ENCODE data around the gene ADAMTS8. TPM values are rescaled to one million over a fixed set of nuclear protein-coding genes. Genes with fewer than 3 reads are reported as not detected.

The ADAMTS8 gene
- total RNA-seq, 1 donor from 2014 or later = not detected

DNA sequence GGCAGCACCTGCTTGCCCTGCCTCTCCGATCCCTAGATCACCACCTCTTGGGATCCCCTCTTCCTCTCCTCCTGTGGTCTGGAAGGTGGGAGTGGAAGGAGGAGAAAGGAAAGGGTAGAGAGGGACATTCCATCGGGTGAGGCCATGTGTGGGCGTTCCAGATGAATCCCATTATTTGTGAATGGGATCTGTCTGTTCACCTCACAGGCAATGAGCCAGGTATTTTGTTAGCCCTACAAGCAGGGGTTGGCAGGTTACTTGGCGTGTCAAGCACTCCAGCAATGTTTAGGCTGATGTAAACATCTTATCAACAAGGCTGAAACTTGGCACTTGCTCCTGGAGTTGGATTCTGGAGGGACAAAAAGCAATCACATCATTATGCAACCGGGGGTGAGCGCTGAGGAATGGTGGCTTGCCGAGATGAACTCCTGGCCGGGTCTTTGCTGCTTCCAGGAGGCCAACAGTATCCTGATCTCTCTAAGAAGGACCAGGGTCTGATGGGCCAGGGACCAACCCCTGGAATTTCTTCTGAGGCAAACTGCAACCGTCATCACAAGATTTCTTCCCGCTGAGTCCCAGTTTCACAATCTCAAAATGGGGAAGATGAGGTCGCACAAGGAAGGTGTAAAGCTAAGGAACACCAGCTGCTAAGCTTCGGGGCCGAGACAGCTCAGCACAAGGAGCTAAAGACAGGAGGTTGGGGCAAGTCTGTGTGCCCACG is 7.8 kb downstream of the ADAMTS8 start:
- no peak for DNase-seq (ENCODE audit: low read depth in 2 of 2)

DNA sequence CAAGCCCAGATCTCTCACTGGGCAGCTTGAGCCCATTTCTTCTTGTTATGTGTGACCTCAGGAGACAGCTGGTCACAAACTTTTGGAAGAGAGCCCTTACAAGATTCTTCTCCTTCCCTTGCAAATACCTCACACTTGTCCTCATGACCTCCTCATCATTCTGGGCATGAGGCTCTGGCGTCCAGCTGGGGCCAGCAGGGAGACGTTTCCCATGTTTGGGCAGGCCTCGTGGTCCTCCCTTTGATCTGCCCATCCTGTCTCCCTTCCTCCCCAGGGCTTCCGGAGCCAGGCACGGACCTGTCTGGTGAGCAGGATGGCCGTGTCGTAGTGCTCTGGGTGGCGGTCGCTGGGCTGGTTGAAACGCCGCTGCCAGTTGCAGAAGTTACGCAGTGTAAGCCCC is 9.7 kb downstream of the ADAMTS8 start:
- DNase-seq (ENCODE audit: low read depth in 2 of 2) = no peak

DNA sequence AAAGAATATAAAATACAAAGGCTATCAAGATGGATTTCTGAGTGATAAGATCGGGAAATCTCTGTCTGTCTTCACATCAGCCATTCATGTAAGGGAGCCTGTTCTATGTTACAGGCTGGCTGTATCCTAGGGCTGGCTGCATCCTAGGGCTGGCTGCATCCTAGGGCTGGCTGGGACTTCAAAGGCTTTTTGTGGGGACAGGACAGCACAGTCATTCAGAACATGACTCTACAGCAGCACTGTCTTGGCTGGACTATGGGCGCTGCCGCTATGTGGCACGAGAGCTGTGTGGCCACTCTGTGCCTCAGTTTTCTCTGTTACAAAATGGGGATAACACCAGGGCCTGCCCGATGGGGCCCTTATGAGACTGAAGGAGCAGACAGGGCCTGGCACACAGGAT is 10.2 kb downstream of the ADAMTS8 start:
- DNase-seq (ENCODE audit: low read depth in 2 of 2) = no peak

DNA sequence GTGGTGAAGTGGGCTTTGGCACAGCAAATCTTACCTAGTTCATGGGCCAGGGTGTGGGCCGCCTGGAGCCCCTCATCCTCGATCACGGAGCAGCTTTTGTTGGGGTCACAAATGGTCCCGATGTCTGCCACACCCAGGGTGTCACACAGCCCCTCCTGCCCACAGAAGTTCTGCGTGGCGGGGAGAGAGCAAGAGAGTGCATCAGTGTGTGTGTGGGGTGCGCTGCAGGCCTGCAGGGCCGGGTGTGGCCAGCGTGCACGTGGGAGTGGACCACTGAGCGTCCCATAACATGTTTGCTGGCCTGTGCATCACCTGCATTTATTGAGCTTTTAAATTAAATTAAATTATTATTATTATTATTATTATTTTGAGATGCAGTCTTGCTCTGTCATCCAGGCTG is 11.5 kb downstream of the ADAMTS8 start:
- DNase-seq (ENCODE audit: low read depth in 2 of 2) = no peak

- no peak for DNase-seq (ENCODE audit: low read depth in 2 of 2)
Observed at GRCh38 chr11:130416530-130416882, 11.9 kb downstream of the ADAMTS8 start.

DNA sequence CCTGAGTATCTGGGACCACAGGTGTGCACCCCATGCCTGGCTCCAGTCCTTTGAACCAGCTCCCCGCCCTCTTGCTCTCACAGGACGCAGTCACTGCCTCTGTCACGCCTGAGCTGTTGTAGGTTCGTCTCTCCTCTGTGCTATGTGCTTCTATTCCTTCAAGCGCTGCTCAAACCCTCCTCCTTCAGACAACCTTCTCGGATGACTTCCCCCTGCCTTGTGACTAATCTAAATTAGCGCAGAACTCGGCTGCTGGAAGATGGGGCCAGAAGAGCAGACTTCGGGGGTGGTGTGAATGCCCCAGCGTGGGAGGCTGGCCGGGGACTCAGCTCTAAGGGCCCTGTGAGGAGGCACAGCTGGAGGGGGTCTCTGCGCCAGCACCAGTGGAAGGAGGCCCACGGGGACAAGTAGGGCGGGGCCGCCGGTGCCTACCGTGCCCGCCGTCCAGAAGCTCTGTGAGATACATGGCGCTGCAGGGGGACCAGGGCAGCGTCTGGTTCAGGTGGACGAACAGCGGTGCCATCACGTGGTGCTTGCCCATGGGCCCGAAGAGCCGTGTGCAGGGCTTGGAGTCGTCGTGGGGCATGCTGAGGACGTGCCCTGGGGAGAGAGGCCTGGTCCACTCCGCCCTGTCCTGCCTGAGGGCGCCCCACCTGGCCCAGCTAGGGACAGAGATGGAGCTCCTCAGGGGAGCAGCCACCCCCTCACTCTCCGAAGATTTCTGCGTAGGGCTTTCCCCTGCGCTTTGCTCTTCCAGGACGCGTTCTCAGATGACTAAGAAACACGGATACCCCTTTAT is 12.5 kb downstream of the ADAMTS8 start:
- no peak for DNase-seq (ENCODE audit: low read depth in 2 of 2)

- DNase-seq (ENCODE audit: low read depth in 2 of 2) = no peak
Observed at GRCh38 chr11:130414107-130415080, 14.0 kb downstream of the ADAMTS8 start.

GRCh38 chr11:130413405-130414106 is 14.9 kb downstream of the ADAMTS8 start:
- DNase-seq (ENCODE audit: low read depth in 2 of 2) = no peak

- no peak for DNase-seq (ENCODE audit: low read depth in 2 of 2)
Observed at GRCh38 chr11:130411223-130411622, 17.2 kb downstream of the ADAMTS8 start.

DNA sequence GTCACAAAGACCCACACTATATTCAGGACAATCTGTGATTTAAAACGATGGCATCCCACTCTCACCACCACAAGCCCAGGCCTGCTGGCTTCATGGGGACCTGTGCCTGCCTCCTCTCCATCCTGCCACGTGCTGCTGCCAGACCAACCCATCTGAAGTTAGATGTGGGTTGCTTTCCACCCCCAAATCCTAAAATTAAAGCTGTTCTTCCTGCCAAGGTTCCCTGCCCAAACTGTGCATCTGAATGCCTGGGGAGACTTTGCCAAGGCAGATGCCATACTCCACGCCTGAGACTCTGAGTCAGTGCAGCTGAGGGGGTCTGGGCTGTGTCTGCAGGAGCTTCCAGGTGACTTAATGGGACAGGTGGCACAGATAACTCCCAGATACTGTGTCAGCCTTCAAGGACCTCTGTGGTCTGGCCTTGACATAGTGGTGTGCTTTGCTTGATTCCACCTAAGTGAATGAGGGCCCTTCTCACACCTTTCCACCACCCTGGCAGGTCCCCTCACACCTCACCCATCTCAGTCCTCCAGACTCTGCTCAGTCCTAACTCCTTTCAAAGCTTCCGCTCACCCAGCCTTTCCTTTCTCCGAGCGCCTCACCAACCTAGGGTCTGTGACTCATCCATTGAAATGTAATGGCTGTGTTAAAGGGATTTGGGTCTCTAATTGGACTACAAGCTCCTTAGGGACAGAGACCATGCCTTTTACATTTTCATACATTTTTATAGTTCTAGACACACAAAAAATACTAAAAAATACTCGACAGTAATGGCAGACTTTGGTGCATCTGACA is 18.6 kb downstream of the ADAMTS8 start:
- DNase-seq (ENCODE audit: low read depth in 2 of 2) = no peak

GRCh38 chr11:130408901-130409300 is 19.5 kb downstream of the ADAMTS8 start:
- no peak for DNase-seq (ENCODE audit: low read depth in 2 of 2)

DNA sequence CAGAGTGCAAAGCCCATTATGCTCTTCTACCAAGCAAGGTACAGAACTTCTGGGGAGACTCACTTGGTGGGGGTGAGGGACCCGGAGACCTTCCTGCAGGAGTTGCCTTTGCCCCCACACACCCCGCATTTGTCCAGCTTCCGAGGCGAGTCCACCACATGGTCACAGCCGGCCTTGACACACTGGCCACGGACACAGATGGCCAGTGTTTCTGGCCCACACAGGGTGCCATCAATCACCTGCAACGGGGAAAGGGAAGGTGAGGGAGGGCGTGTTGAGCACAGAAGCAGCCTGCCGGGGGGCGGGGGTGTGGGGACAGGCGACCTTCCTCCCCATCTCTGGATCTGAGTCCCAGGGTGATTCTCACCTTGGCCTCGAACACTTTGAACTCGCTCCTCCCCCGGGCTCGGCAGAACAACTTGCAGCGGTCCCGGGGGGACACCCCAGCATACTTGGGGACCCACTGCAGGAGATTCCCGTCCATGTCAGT is 20.0 kb downstream of the ADAMTS8 start:
- no peak for DNase-seq (ENCODE audit: low read depth in 2 of 2)

- DNase-seq (ENCODE audit: low read depth in 2 of 2) = peak; percentile 3 to 30
Observed at GRCh38 chr11:130407978-130408377, 20.4 kb downstream of the ADAMTS8 start.

DNA sequence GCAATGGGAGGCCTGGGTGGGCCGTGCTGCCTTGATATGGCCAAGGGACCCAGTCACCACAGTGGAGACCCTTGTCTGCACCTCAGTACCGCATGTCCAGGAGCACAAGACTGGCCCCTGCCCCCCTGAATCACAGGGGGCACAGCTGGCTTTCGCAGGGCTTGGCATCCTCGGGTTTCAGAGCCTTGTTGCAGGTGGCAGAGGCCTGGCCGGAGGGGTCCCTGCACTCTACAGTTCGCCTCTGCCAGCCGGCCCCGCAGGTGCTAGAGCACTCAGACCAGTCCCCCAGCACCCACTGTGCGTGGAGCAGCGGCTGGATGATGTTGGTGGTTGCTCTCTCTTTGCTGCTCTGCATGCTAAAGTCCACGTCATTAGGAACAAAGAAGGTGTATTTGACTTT is 23.0 kb downstream of the ADAMTS8 start:
- DNase-seq (ENCODE audit: low read depth in 2 of 2) = no peak

GRCh38 chr11:130404727-130405126 is 23.7 kb downstream of the ADAMTS8 start:
- no peak for DNase-seq (ENCODE audit: low read depth in 2 of 2)

- DNase-seq (ENCODE audit: low read depth in 2 of 2) = no peak
Observed at GRCh38 chr11:130403967-130404366, 24.4 kb downstream of the ADAMTS8 start.

GRCh38 chr11:130403271-130403804 is 25.1 kb downstream of the ADAMTS8 start:
- DNase-seq (ENCODE audit: low read depth in 2 of 2) = no peak

GRCh38 chr11:130402570-130402969 is 25.8 kb downstream of the ADAMTS8 start:
- no peak for DNase-seq (ENCODE audit: low read depth in 2 of 2)

DNA sequence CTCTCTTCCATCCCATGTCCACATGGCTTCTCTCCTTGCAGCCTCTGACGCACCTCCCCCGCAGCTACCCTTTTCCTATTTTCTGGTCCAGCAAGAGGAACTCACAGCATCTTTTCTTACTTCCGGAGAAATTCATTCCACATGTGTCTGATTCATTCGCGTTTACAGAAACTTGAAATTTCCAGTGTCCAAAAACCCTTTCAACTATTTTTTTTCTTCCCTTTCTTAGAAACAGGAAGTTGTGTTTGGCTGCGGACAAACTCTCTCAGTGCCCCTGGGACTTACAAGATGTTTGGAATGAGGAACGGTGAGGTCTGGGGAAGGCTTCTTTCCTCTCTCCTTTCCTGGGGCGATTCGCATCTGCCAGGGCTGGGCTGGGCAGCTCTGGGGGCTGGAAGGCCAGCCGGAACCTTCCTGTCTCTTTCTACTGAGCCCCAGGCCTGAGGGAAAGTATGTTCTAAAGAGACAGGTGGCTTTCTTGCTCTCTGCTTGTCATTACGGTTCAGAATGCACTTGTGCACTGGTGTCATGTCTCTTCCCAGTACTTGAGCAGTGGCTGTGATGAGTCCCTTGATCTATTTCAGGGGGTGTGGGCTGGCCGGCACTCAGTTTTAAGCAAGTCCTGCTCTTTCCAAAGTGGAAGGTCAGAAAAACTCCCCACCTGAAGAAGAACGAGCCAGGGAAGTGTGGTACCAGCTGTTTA is 27.5 kb downstream of the ADAMTS8 start:
- DNase-seq (ENCODE audit: low read depth in 2 of 2) = no peak

All from lung microvascular endothelial cell (primary cell).